OCI-LY1 (cell line): ENCODE data around the gene KCNK5.

Experiments
- H2AFZ ChIP-seq: fragments of 200-600 bp; sonication (generic), shearing (Covaris generic); 2 replicates; pipeline ENCODE4 v1.6.0; 2014; ENCODE audit warnings: antibody characterized with exemption, mild to moderate bottlenecking, low read length
- H3F3A ChIP-seq: fragments of 200-600 bp; sonication (generic), shearing (Covaris generic); 2 replicates; pipeline ENCODE4 v1.6.0; 2014; ENCODE audit warnings: mild to moderate bottlenecking, antibody characterized with exemption, low read length, moderate library complexity; ENCODE audit not compliant: insufficient read depth
- H3K27ac ChIP-seq: fragments of 200-600 bp; sonication (generic); 2 replicates; pipeline ENCODE4 v1.5.1; 2014; ENCODE audit warnings: low read length, mixed run types, mild to moderate bottlenecking, low read depth; ENCODE audit not compliant: poor library complexity, severe bottlenecking
- H3K27me3 ChIP-seq: fragments of 200-600 bp; sonication (generic); 2 replicates; pipeline ENCODE4 v1.6.0; 2014; ENCODE audit warnings: antibody characterized with exemption, mild to moderate bottlenecking, low read length, moderate library complexity; ENCODE audit not compliant: insufficient read depth
- H3K36me3 ChIP-seq: fragments of 200-600 bp; sonication (generic); 2 replicates; pipeline ENCODE4 v1.6.1; 2014; ENCODE audit warnings: mild to moderate bottlenecking, antibody characterized with exemption, low read length, moderate library complexity, mixed read lengths; ENCODE audit not compliant: insufficient read depth
- H3K4me1 ChIP-seq: fragments of 200-600 bp; sonication (generic); 2 replicates; pipeline ENCODE4 v1.5.1; 2014; ENCODE audit warnings: mild to moderate bottlenecking, low read length, moderate library complexity; ENCODE audit not compliant: insufficient read depth, severe bottlenecking
- H3K4me2 ChIP-seq: fragments of 200-600 bp; sonication (generic), shearing (Covaris generic); 2 replicates; pipeline ENCODE4 v1.6.1; 2014; ENCODE audit warnings: low read length
- H3K4me3 ChIP-seq: fragments of 200-600 bp; sonication (generic); 2 replicates; pipeline ENCODE4 v1.5.1; 2014; ENCODE audit warnings: low read length, low read depth, mild to moderate bottlenecking, mixed read lengths; ENCODE audit not compliant: poor library complexity, severe bottlenecking
- H3K79me2 ChIP-seq: fragments of 200-600 bp; shearing (Covaris generic); 2 replicates; pipeline ENCODE4 v1.6.1; 2016; ENCODE audit warnings: mixed run types, low read length, mixed read lengths; ENCODE audit not compliant: insufficient read depth
- H3K9ac ChIP-seq: fragments of 200-600 bp; sonication (generic), shearing (Covaris generic); 2 replicates; pipeline ENCODE4 v1.6.1; 2014; ENCODE audit warnings: mild to moderate bottlenecking, low read length, mixed read lengths
- H3K9me2 ChIP-seq: fragments of 200-600 bp; sonication (generic), shearing (Covaris generic); 2 replicates; pipeline ENCODE4 v1.6.1; 2014; ENCODE audit warnings: low read depth, mild to moderate bottlenecking, low read length, mixed read lengths
- H3K9me3 ChIP-seq: fragments of 200-600 bp; shearing (Covaris generic); 2 replicates; pipeline ENCODE4 v1.6.1; 2014; ENCODE audit warnings: low read length, mixed read lengths
- H4K20me1 ChIP-seq: fragments of 200-600 bp; sonication (generic), shearing (Covaris generic); 2 replicates; pipeline ENCODE4 v1.6.0; 2016; ENCODE audit warnings: mild to moderate bottlenecking, low read length; ENCODE audit not compliant: insufficient read depth
- CTCF ChIP-seq: fragments of 200-600 bp; sonication (generic), shearing (Covaris generic); IDR thresholded peaks from 2 replicates; pipeline ENCODE4 v1.5.1; 2017; ENCODE audit warnings: mild to moderate bottlenecking, antibody characterized with exemption, low read length, moderate library complexity, mixed read lengths
- EZH2 ChIP-seq: fragments of 200-600 bp; sonication (generic), shearing (Covaris generic); IDR thresholded peaks from 2 replicates; pipeline ENCODE4 v1.8.0; 2017; ENCODE audit warnings: borderline replicate concordance, mixed run types, mild to moderate bottlenecking, antibody characterized with exemption, low read length, moderate library complexity, mixed read lengths

The KCNK5 gene

GRCh38 chr6:39225543-39225942 is 3.7 kb downstream of the KCNK5 start:
- Histone ChIP-seq H2AFZ (no peak overlapping the region), H3K27ac (no peak overlapping the region), H3K4me2 (no peak overlapping the region), H3K4me1 (no peaks in the 10 kb centered on the region), H3K9me3 (no peaks in the 10 kb centered on the region), H4K20me1 (no peaks in the 10 kb centered on the region), H3F3A (no peaks in the 10 kb centered on the region), H3K79me2 (no peaks in the 10 kb centered on the region), H3K36me3 (no peaks in the 10 kb centered on the region), H3K27me3 (no peaks in the 10 kb centered on the region), H3K9me2 (no peaks in the 10 kb centered on the region), H3K4me3 (no peak overlapping the region), H3K9ac (no peak overlapping the region)
- no peak for TF ChIP-seq CTCF

GRCh38 chr6:39224523-39225182 is 4.6 kb downstream of the KCNK5 start:
- no peaks in the 10 kb centered on the region for H3K79me2 ChIP-seq
- no peak overlapping the region for H3K4me2 ChIP-seq
- H2AFZ ChIP-seq: no peak overlapping the region
- H3K9me3 ChIP-seq: no peaks in the 10 kb centered on the region
- H3K27ac ChIP-seq: no peak overlapping the region
- no peaks in the 10 kb centered on the region for H4K20me1 ChIP-seq
- H3K4me1 ChIP-seq: no peaks in the 10 kb centered on the region
- TF ChIP-seq EZH2 (no peak), CTCF (no peak)
- no peak overlapping the region for H3K4me3 ChIP-seq
- H3K9me2 ChIP-seq: no peaks in the 10 kb centered on the region
- H3K27me3 ChIP-seq: no peaks in the 10 kb centered on the region
- H3F3A ChIP-seq: no peaks in the 10 kb centered on the region
- no peaks in the 10 kb centered on the region for H3K36me3 ChIP-seq
- no peak overlapping the region for H3K9ac ChIP-seq

GRCh38 chr6:39224011-39224410 is 5.3 kb downstream of the KCNK5 start:
- Histone ChIP-seq H3K4me3 (no peak overlapping the region), H3K9me3 (no peaks in the 10 kb centered on the region), H3K4me1 (no peaks in the 10 kb centered on the region), H3F3A (no peaks in the 10 kb centered on the region), H3K9me2 (no peaks in the 10 kb centered on the region), H3K27ac (no peak overlapping the region), H4K20me1 (no peaks in the 10 kb centered on the region), H3K9ac (no peak overlapping the region), H3K79me2 (no peaks in the 10 kb centered on the region), H3K4me2 (no peak overlapping the region), H3K36me3 (no peaks in the 10 kb centered on the region), H3K27me3 (no peaks in the 10 kb centered on the region), H2AFZ (no peak overlapping the region)
- no peak for TF ChIP-seq CTCF
- TF ChIP-seq EZH2: no peak
